Measurements from ENCODE around the gene RDX.

RDX gene

GRCh38 chr11:110305169-110306018, 9.0 kb upstream of the RDX start:
- Histone ChIP-seq H3K27ac (no peak overlapping the region), H3K4me3 (no peak overlapping the region)
- DNase-seq (ENCODE audit: low spot score) = no peak
- TF ChIP-seq CTCF (IDR thresholded peaks at IDR 0.05) = no peak

- no peak for DNase-seq (ENCODE audit: low spot score)
- no peak overlapping the region for H3K4me3 ChIP-seq
- TF ChIP-seq CTCF (IDR thresholded peaks at IDR 0.05) = no peak
- no peak overlapping the region for H3K27ac ChIP-seq
Measured at GRCh38 chr11:110303414-110303826, 7.0 kb upstream of the RDX start.

- no peak overlapping the region for H3K4me3 ChIP-seq
- no peak overlapping the region for H3K27ac ChIP-seq
- no peak for DNase-seq (ENCODE audit: low spot score)
- TF ChIP-seq CTCF (IDR thresholded peaks at IDR 0.05) = no peak
Measured at GRCh38 chr11:110301577-110301976, 5.2 kb upstream of the RDX start.

- no peak for DNase-seq (ENCODE audit: low spot score)
- TF ChIP-seq CTCF (IDR thresholded peaks at IDR 0.05) = no peak
- H3K4me3 ChIP-seq = no peak overlapping the region
- no peak overlapping the region for H3K27ac ChIP-seq
Measured at GRCh38 chr11:110301032-110301431, 4.6 kb upstream of the RDX start.

- no peak for TF ChIP-seq CTCF (IDR thresholded peaks at IDR 0.05)
- no peak for DNase-seq (ENCODE audit: low spot score)
- no peak overlapping the region for H3K4me3 ChIP-seq
- H3K27ac ChIP-seq = no peak overlapping the region
Measured at GRCh38 chr11:110299006-110299785, 2.8 kb upstream of the RDX start.

GRCh38 chr11:110298301-110298765, 1.9 kb upstream of the RDX start:
- Histone ChIP-seq H3K4me3 (no peak overlapping the region), H3K27ac (no peak overlapping the region)
- DNase-seq (ENCODE audit: low spot score) = no peak
- TF ChIP-seq CTCF (IDR thresholded peaks at IDR 0.05) = no peak
